ENCODE measurements around the gene ARHGAP45.

DNA sequence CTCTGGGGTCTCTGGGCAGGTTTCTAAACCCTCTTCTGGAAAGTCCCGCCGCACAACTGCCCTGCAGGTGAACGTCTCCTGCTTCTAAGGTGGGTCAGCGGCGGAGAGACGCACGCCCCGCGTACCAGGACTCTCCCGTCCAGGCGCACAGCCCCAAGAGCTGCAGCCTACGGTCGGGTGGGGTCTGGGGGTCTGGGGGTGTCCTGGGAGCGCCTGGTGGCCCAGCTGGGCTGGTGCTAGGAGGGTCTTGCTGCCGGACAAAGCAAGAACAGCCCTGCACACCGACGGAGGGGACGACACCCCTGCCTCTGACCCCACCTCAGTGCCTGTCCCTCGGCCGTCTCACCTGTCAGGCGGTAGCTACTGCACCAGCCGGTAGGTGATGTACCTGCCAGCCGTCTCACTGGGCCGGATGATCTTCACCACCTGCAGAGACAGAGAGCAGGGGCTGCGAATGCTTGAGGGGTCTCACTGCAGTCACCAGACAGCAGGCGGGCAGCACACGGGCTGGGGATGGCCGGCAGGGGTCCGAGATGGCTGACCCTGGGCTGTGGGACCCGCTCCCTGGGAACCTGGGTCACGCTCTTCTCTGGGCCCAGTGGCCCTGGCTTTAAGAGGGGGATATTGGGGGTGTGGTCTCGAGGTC is 22.3 kb downstream of the ARHGAP45 start:
- TF ChIP-seq CREB1 (CRISPR knock-in tag; IDR thresholded peaks at IDR 0.05; ENCODE audit: low read depth) (no peak), EZH2phosphoT487 (IDR thresholded peaks at IDR 0.05; ENCODE audit: unreplicated experiment) (no peak), POLR2AphosphoS5 (IDR thresholded peaks at IDR 0.05; ENCODE audit: low read depth) (no peak), JUNB (IDR thresholded peaks at IDR 0.05; ENCODE audit: unreplicated experiment) (no peak), EZH2 (IDR thresholded peaks at IDR 0.05; ENCODE audit: low read depth, unreplicated experiment) (no peak), ZNF114 (CRISPR knock-in tag; IDR thresholded peaks at IDR 0.05) (no peak), ZNF331 (CRISPR knock-in tag; IDR thresholded peaks at IDR 0.05; ENCODE audit: low read depth) (no peak), NANOG (IDR thresholded peaks at IDR 0.05; ENCODE audit: borderline replicate concordance) (no peak)
- TF ChIP-seq, protein P1, sequence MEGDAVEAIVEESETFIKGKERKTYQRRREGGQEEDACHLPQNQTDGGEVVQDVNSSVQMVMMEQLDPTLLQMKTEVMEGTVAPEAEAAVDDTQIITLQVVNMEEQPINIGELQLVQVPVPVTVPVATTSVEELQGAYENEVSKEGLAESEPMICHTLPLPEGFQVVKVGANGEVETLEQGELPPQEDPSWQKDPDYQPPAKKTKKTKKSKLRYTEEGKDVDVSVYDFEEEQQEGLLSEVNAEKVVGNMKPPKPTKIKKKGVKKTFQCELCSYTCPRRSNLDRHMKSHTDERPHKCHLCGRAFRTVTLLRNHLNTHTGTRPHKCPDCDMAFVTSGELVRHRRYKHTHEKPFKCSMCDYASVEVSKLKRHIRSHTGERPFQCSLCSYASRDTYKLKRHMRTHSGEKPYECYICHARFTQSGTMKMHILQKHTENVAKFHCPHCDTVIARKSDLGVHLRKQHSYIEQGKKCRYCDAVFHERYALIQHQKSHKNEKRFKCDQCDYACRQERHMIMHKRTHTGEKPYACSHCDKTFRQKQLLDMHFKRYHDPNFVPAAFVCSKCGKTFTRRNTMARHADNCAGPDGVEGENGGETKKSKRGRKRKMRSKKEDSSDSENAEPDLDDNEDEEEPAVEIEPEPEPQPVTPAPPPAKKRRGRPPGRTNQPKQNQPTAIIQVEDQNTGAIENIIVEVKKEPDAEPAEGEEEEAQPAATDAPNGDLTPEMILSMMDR (conservative IDR thresholded peaks at IDR 0.05; ENCODE audit: low read depth in 2 of 2) = no peak
- TF ChIP-seq, protein P2, sequence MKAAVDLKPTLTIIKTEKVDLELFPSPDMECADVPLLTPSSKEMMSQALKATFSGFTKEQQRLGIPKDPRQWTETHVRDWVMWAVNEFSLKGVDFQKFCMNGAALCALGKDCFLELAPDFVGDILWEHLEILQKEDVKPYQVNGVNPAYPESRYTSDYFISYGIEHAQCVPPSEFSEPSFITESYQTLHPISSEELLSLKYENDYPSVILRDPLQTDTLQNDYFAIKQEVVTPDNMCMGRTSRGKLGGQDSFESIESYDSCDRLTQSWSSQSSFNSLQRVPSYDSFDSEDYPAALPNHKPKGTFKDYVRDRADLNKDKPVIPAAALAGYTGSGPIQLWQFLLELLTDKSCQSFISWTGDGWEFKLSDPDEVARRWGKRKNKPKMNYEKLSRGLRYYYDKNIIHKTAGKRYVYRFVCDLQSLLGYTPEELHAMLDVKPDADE (IDR thresholded peaks at IDR 0.05) = no peak
- TF ChIP-seq, protein P3, sequence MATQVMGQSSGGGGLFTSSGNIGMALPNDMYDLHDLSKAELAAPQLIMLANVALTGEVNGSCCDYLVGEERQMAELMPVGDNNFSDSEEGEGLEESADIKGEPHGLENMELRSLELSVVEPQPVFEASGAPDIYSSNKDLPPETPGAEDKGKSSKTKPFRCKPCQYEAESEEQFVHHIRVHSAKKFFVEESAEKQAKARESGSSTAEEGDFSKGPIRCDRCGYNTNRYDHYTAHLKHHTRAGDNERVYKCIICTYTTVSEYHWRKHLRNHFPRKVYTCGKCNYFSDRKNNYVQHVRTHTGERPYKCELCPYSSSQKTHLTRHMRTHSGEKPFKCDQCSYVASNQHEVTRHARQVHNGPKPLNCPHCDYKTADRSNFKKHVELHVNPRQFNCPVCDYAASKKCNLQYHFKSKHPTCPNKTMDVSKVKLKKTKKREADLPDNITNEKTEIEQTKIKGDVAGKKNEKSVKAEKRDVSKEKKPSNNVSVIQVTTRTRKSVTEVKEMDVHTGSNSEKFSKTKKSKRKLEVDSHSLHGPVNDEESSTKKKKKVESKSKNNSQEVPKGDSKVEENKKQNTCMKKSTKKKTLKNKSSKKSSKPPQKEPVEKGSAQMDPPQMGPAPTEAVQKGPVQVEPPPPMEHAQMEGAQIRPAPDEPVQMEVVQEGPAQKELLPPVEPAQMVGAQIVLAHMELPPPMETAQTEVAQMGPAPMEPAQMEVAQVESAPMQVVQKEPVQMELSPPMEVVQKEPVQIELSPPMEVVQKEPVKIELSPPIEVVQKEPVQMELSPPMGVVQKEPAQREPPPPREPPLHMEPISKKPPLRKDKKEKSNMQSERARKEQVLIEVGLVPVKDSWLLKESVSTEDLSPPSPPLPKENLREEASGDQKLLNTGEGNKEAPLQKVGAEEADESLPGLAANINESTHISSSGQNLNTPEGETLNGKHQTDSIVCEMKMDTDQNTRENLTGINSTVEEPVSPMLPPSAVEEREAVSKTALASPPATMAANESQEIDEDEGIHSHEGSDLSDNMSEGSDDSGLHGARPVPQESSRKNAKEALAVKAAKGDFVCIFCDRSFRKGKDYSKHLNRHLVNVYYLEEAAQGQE (IDR thresholded peaks at IDR 0.05; ENCODE audit: unreplicated experiment) = no peak
- TF ChIP-seq, protein P4, sequence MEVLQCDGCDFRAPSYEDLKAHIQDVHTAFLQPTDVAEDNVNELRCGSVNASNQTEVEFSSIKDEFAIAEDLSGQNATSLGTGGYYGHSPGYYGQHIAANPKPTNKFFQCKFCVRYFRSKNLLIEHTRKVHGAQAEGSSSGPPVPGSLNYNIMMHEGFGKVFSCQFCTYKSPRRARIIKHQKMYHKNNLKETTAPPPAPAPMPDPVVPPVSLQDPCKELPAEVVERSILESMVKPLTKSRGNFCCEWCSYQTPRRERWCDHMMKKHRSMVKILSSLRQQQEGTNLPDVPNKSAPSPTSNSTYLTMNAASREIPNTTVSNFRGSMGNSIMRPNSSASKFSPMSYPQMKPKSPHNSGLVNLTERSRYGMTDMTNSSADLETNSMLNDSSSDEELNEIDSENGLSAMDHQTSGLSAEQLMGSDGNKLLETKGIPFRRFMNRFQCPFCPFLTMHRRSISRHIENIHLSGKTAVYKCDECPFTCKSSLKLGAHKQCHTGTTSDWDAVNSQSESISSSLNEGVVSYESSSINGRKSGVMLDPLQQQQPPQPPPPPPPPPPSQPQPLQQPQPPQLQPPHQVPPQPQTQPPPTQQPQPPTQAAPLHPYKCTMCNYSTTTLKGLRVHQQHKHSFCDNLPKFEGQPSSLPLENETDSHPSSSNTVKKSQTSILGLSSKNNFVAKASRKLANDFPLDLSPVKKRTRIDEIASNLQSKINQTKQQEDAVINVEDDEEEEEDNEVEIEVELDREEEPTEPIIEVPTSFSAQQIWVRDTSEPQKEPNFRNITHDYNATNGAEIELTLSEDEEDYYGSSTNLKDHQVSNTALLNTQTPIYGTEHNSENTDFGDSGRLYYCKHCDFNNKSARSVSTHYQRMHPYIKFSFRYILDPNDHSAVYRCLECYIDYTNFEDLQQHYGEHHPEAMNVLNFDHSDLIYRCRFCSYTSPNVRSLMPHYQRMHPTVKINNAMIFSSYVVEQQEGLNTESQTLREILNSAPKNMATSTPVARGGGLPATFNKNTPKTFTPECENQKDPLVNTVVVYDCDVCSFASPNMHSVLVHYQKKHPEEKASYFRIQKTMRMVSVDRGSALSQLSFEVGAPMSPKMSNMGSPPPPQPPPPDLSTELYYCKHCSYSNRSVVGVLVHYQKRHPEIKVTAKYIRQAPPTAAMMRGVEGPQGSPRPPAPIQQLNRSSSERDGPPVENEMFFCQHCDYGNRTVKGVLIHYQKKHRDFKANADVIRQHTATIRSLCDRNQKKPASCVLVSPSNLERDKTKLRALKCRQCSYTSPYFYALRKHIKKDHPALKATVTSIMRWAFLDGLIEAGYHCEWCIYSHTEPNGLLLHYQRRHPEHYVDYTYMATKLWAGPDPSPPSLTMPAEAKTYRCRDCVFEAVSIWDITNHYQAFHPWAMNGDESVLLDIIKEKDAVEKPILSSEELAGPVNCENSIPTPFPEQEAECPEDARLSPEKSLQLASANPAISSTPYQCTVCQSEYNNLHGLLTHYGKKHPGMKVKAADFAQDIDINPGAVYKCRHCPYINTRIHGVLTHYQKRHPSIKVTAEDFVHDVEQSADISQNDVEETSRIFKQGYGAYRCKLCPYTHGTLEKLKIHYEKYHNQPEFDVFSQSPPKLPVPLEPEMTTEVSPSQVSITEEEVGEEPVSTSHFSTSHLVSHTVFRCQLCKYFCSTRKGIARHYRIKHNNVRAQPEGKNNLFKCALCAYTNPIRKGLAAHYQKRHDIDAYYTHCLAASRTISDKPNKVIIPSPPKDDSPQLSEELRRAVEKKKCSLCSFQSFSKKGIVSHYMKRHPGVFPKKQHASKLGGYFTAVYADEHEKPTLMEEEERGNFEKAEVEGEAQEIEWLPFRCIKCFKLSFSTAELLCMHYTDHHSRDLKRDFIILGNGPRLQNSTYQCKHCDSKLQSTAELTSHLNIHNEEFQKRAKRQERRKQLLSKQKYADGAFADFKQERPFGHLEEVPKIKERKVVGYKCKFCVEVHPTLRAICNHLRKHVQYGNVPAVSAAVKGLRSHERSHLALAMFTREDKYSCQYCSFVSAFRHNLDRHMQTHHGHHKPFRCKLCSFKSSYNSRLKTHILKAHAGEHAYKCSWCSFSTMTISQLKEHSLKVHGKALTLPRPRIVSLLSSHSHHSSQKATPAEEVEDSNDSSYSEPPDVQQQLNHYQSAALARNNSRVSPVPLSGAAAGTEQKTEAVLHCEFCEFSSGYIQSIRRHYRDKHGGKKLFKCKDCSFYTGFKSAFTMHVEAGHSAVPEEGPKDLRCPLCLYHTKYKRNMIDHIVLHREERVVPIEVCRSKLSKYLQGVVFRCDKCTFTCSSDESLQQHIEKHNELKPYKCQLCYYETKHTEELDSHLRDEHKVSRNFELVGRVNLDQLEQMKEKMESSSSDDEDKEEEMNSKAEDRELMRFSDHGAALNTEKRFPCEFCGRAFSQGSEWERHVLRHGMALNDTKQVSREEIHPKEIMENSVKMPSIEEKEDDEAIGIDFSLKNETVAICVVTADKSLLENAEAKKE (CRISPR knock-in tag; IDR thresholded peaks at IDR 0.05) = no peak
